Fibroblast of gingiva (primary cell): ENCODE measurements around the gene ADAMTS6.

Experiments
- DNase-seq: peaks from one replicate; pipeline ENCODE4 v3.0.0-alpha.2; 2011; ENCODE audit warnings: low read depth

ADAMTS6 gene

GRCh38 chr5:65279603-65280002, 202.1 kb downstream of the ADAMTS6 start:
- DNase-seq: no peak

GRCh38 chr5:65276178-65276890, 205.4 kb downstream of the ADAMTS6 start:
- no peak for DNase-seq

- DNase-seq: no peak
Observed at GRCh38 chr5:65271906-65272305, 209.8 kb downstream of the ADAMTS6 start.

GRCh38 chr5:65268525-65268924, 213.2 kb downstream of the ADAMTS6 start:
- peak; percentile 63 for DNase-seq

GRCh38 chr5:65264420-65264819, 217.3 kb downstream of the ADAMTS6 start:
- no peak for DNase-seq

- no peak for DNase-seq
Observed at GRCh38 chr5:65263321-65263720, 218.4 kb downstream of the ADAMTS6 start.

- peak; percentile 71 for DNase-seq
Observed at GRCh38 chr5:65262649-65263059, 219.1 kb downstream of the ADAMTS6 start.

- no peak for DNase-seq
Observed at GRCh38 chr5:65262096-65262495, 219.6 kb downstream of the ADAMTS6 start.

GRCh38 chr5:65261499-65261898, 220.2 kb downstream of the ADAMTS6 start:
- no peak for DNase-seq

- DNase-seq: no peak
Observed at GRCh38 chr5:65255294-65255693, 226.4 kb downstream of the ADAMTS6 start.

GRCh38 chr5:65252977-65253376, 228.7 kb downstream of the ADAMTS6 start:
- no peak for DNase-seq

GRCh38 chr5:65248896-65249295, 232.8 kb downstream of the ADAMTS6 start:
- no peak for DNase-seq

- DNase-seq: no peak
Observed at GRCh38 chr5:65247594-65247993, 234.1 kb downstream of the ADAMTS6 start.

GRCh38 chr5:65246741-65247140, 235.0 kb downstream of the ADAMTS6 start:
- DNase-seq: no peak

GRCh38 chr5:65244031-65244430, 237.7 kb downstream of the ADAMTS6 start:
- DNase-seq: no peak

- no peak for DNase-seq
Observed at GRCh38 chr5:65243161-65243560, 238.6 kb downstream of the ADAMTS6 start.

- DNase-seq: no peak
Observed at GRCh38 chr5:65229841-65230240, 251.9 kb downstream of the ADAMTS6 start.

GRCh38 chr5:65213921-65214525, 267.7 kb downstream of the ADAMTS6 start:
- peak; percentile 14 for DNase-seq

- DNase-seq: peak; percentile 54
Observed at GRCh38 chr5:65209341-65209740, 272.4 kb downstream of the ADAMTS6 start.

- no peak for DNase-seq
Observed at GRCh38 chr5:65204966-65205365, 276.8 kb downstream of the ADAMTS6 start.

GRCh38 chr5:65203746-65204145, 278.0 kb downstream of the ADAMTS6 start:
- peak; percentile 82 for DNase-seq

GRCh38 chr5:65199993-65200675, 281.6 kb downstream of the ADAMTS6 start:
- peak; percentile 43 for DNase-seq

- DNase-seq: peak; percentile 90
Observed at GRCh38 chr5:65198456-65199120, 283.1 kb downstream of the ADAMTS6 start.
